Trophoblast cell (in vitro differentiated cells and primary cell): Measurements from ENCODE around the gene SCARF2.

Experiments
- DNase-seq, 2 donors: peaks; one replicate each; pipeline ENCODE4 v3.0.0-alpha.2; 2016
- H2AFZ ChIP-seq: 2 replicates; pipeline ENCODE4 v1.6.1; 2013; ENCODE audit warnings: low read length, moderate library complexity, mild to moderate bottlenecking; ENCODE audit not compliant: insufficient read depth, poor library complexity
- H2AK5ac ChIP-seq: 2 replicates; pipeline ENCODE4 v1.6.1; 2013; ENCODE audit warnings: mild to moderate bottlenecking, low read length
- H2BK120ac ChIP-seq: 2 replicates; pipeline ENCODE4 v1.6.1; 2013; ENCODE audit warnings: low read length, mild to moderate bottlenecking, moderate library complexity; ENCODE audit not compliant: insufficient read depth, poor library complexity
- H2BK12ac ChIP-seq: 2 replicates; pipeline ENCODE4 v1.6.1; 2013; ENCODE audit warnings: mild to moderate bottlenecking, low read length, moderate library complexity
- H2BK5ac ChIP-seq: 2 replicates; pipeline ENCODE4 v1.6.1; 2013; ENCODE audit warnings: low read length, low read depth, moderate library complexity, mild to moderate bottlenecking; ENCODE audit not compliant: poor library complexity
- H3K14ac ChIP-seq: 2 replicates; pipeline ENCODE4 v1.6.1; 2013; ENCODE audit warnings: mild to moderate bottlenecking, low read length
- H3K18ac ChIP-seq: 2 replicates; pipeline ENCODE4 v1.6.1; 2013; ENCODE audit warnings: mild to moderate bottlenecking, low read length
- H3K23ac ChIP-seq: 2 replicates; pipeline ENCODE4 v1.6.1; 2013; ENCODE audit warnings: low read length
- H3K27ac ChIP-seq: 2 replicates; pipeline ENCODE4 v1.5.1; 2013; ENCODE audit warnings: low read depth, mild to moderate bottlenecking, inconsistent platforms, low read length, moderate library complexity
- H3K27me3 ChIP-seq: 2 replicates; pipeline ENCODE4 v1.6.1; 2013; ENCODE audit warnings: inconsistent platforms, mild to moderate bottlenecking, low read length, moderate library complexity; ENCODE audit not compliant: insufficient read depth
- H3K36me3 ChIP-seq, 2 experiments: 1 replicate in 1 of 2; 2 replicates in 1 of 2; pipeline ENCODE4 v1.6.1; 2013; ENCODE audit warnings: low read length in 2 of 2, mild to moderate bottlenecking in 2 of 2, moderate library complexity in 1 of 2; ENCODE audit not compliant: insufficient read depth in 2 of 2, control insufficient read depth in 1 of 2
- H3K4ac ChIP-seq: 2 replicates; pipeline ENCODE4 v1.6.1; 2013; ENCODE audit warnings: low read depth, mild to moderate bottlenecking, low read length, moderate library complexity
- H3K4me1 ChIP-seq, 2 experiments: 1 replicate in 1 of 2; 2 replicates in 1 of 2; pipeline ENCODE4 v1.6.1; 2013; ENCODE audit warnings: low read length in 2 of 2, mild to moderate bottlenecking in 2 of 2, moderate library complexity in 1 of 2; ENCODE audit not compliant: insufficient read depth in 2 of 2, control insufficient read depth in 1 of 2
- H3K4me2 ChIP-seq: 2 replicates; pipeline ENCODE4 v1.6.1; 2013; ENCODE audit warnings: inconsistent platforms, mild to moderate bottlenecking, low read length, moderate library complexity
- H3K4me3 ChIP-seq: 2 replicates; pipeline ENCODE4 v1.5.1; 2013; ENCODE audit warnings: mild to moderate bottlenecking, low read depth, low read length, inconsistent platforms
- H3K79me1 ChIP-seq: one replicate; pipeline ENCODE4 v1.6.1; 2013; ENCODE audit warnings: low read length
- H3K79me2 ChIP-seq: 2 replicates; pipeline ENCODE4 v1.6.1; 2013; ENCODE audit warnings: low read length, mild to moderate bottlenecking; ENCODE audit not compliant: control insufficient read depth, insufficient read depth, poor library complexity
- H3K9ac ChIP-seq: 2 replicates; pipeline ENCODE4 v1.6.1; 2013; ENCODE audit warnings: mild to moderate bottlenecking, low read length
- H3K9me3 ChIP-seq: 2 replicates; pipeline ENCODE4 v1.6.1; 2013; ENCODE audit warnings: low read depth, mild to moderate bottlenecking, control low read depth, inconsistent platforms, low read length; ENCODE audit not compliant: insufficient read depth
- H4K12ac ChIP-seq: 2 replicates; pipeline ENCODE4 v1.6.1; 2013; ENCODE audit warnings: low read depth, mild to moderate bottlenecking, low read length, moderate library complexity
- H4K8ac ChIP-seq: 2 replicates; pipeline ENCODE4 v1.6.1; 2013; ENCODE audit warnings: low read depth, mild to moderate bottlenecking, low read length, moderate library complexity
- H4K91ac ChIP-seq: one replicate; pipeline ENCODE4 v1.6.1; 2013; ENCODE audit warnings: low read depth, mild to moderate bottlenecking, low read length, moderate library complexity
- WGBS: extraction: QIAGEN DNeasy Blood & Tissue Kit; methylation state at CpG from one replicate; pipeline ENCODE4 v1.1.7; 2013; ENCODE audit warnings: missing lambda C conversion rate; ENCODE audit not compliant: insufficient read length, insufficient coverage; ENCODE audit errors: extremely low coverage; 5-methylcytosine and 5-hydroxymethylcytosine counted together

The SCARF2 gene

GRCh38 chr22:20440637-20441591 is 3.3 kb upstream of the SCARF2 start:
- Histone ChIP-seq H3K36me3 (peaks cover 10 to 13% of the 10 kb centered on the region in 2 experiments), H2AK5ac (no peak overlapping the region), H2BK5ac (no peak overlapping the region), H3K23ac (no peak overlapping the region), H3K27ac (no peak overlapping the region), H3K18ac (no peak overlapping the region), H4K91ac (no peak overlapping the region), H3K79me1 (peaks cover 18% of the 10 kb centered on the region), H3K79me2 (peaks cover 13% of the 10 kb centered on the region), H3K9ac (no peak overlapping the region), H2BK12ac (no peak overlapping the region), H3K4me3 (no peak overlapping the region), H2AFZ (no peak overlapping the region), H3K4ac (no peak overlapping the region), H3K27me3 (peaks cover 7% of the 10 kb centered on the region), H4K12ac (no peak overlapping the region), H3K14ac (no peak overlapping the region), H3K9me3 (no peaks in the 10 kb centered on the region), H3K4me1 (peaks cover 2 to 14% of the 10 kb centered on the region in 2 experiments), H3K4me2 (no peak overlapping the region), H4K8ac (no peak overlapping the region), H2BK120ac (no peak overlapping the region)
- DNase-seq, result no peak
- no CpG with 5 or more reads among the region's 13 CpGs for WGBS

GRCh38 chr22:20439928-20440575 is 2.4 kb upstream of the SCARF2 start:
- Histone ChIP-seq H4K12ac (no peak overlapping the region), H4K91ac (no peak overlapping the region), H3K79me1 (peaks cover 22% of the 10 kb centered on the region), H2BK12ac (no peak overlapping the region), H3K18ac (no peak overlapping the region), H2AFZ (no peak overlapping the region), H3K9ac (no peak overlapping the region), H3K36me3 (peaks cover 6 to 13% of the 10 kb centered on the region in 2 experiments), H3K27ac (no peak overlapping the region), H3K9me3 (no peaks in the 10 kb centered on the region), H3K4me1 (peaks cover 9 to 20% of the 10 kb centered on the region in 2 experiments), H2BK120ac (no peak overlapping the region), H3K27me3 (peaks cover 8% of the 10 kb centered on the region), H2BK5ac (no peak overlapping the region), H4K8ac (no peak overlapping the region), H3K23ac (no peak overlapping the region), H3K79me2 (peaks cover 13% of the 10 kb centered on the region), H3K4ac (no peak overlapping the region), H3K14ac (no peak overlapping the region), H3K4me2 (no peak overlapping the region), H3K4me3 (no peak overlapping the region), H2AK5ac (no peak overlapping the region)
- DNase-seq, result no peak
- no CpG with 5 or more reads among the region's 5 CpGs for WGBS

GRCh38 chr22:20439556-20439927 is 1.9 kb upstream of the SCARF2 start:
- H3K36me3 ChIP-seq, result peaks cover 6 to 11% of the 10 kb centered on the region in 2 experiments
- peaks cover 13% of the 10 kb centered on the region for H3K79me2 ChIP-seq
- no peak overlapping the region for H3K4ac ChIP-seq
- H2AFZ ChIP-seq, result no peak overlapping the region
- no peak overlapping the region for H2BK5ac ChIP-seq
- H3K4me3 ChIP-seq, result no peak overlapping the region
- H2BK12ac ChIP-seq, result no peak overlapping the region
- H3K9ac ChIP-seq, result no peak overlapping the region
- DNase-seq, result no peak
- peaks cover 8% of the 10 kb centered on the region for H3K27me3 ChIP-seq
- H3K4me1 ChIP-seq, result peaks cover 9 to 20% of the 10 kb centered on the region in 2 experiments
- H3K4me2 ChIP-seq, result no peak overlapping the region
- H3K14ac ChIP-seq, result no peak overlapping the region
- no peak overlapping the region for H4K8ac ChIP-seq
- H4K91ac ChIP-seq, result no peak overlapping the region
- H3K27ac ChIP-seq, result no peak overlapping the region
- no peak overlapping the region for H2AK5ac ChIP-seq
- H3K23ac ChIP-seq, result no peak overlapping the region
- no peak overlapping the region for H2BK120ac ChIP-seq
- WGBS, result no CpG with 5 or more reads among the region's 4 CpGs
- no peak overlapping the region for H4K12ac ChIP-seq
- H3K9me3 ChIP-seq, result no peaks in the 10 kb centered on the region
- peaks cover 22% of the 10 kb centered on the region for H3K79me1 ChIP-seq
- no peak overlapping the region for H3K18ac ChIP-seq

GRCh38 chr22:20438678-20439492 is 1.3 kb upstream of the SCARF2 start:
- peak overlapping the region; percentile 77 for H3K4me2 ChIP-seq
- WGBS, result no CpG with 5 or more reads among the region's 13 CpGs
- peak in 1 of 2 donors; percentile 37 for DNase-seq
- H3K4me3 ChIP-seq, result no peak overlapping the region
- no peak overlapping the region for H3K4ac ChIP-seq
- peaks cover 9 to 20% of the 10 kb centered on the region in 2 experiments for H3K4me1 ChIP-seq
- H3K23ac ChIP-seq, result no peak overlapping the region
- H2BK120ac ChIP-seq, result no peak overlapping the region
- no peak overlapping the region for H2BK5ac ChIP-seq
- no peak overlapping the region for H2BK12ac ChIP-seq
- peaks cover 22% of the 10 kb centered on the region for H3K79me1 ChIP-seq
- H3K18ac ChIP-seq, result no peak overlapping the region
- H3K27me3 ChIP-seq, result peaks cover 8% of the 10 kb centered on the region
- H3K79me2 ChIP-seq, result peaks cover 13% of the 10 kb centered on the region
- no peak overlapping the region for H4K12ac ChIP-seq
- H2AFZ ChIP-seq, result no peak overlapping the region
- H3K36me3 ChIP-seq, result peaks cover 6 to 9% of the 10 kb centered on the region in 2 experiments
- no peak overlapping the region for H3K14ac ChIP-seq
- H4K91ac ChIP-seq, result no peak overlapping the region
- H3K9ac ChIP-seq, result no peak overlapping the region
- no peak overlapping the region for H3K27ac ChIP-seq
- H2AK5ac ChIP-seq, result peak overlapping the region; percentile 1
- H4K8ac ChIP-seq, result peak overlapping the region; percentile 1
- no peaks in the 10 kb centered on the region for H3K9me3 ChIP-seq
